K562 (cell line): ENCODE data around the gene TBX1. TPM values are rescaled to one million over a fixed set of nuclear protein-coding genes. Genes with fewer than 3 reads are reported as not detected.
A peak's percentile ranks its signal among the peaks of the same experiment; 100 is the strongest.

ENCODE experiments used
- BDP1 ChIP-seq: IDR thresholded peaks from 3 replicates; pipeline ENCODE4 v1.6.1; 2011; ENCODE audit not compliant: insufficient read length, insufficient read depth
- CEBPZ ChIP-seq: fragments of 150-350 bp; IDR thresholded peaks from 2 replicates; pipeline ENCODE4 v1.6.1; 2014; ENCODE audit warnings: low read depth, mild to moderate bottlenecking, low read length, borderline replicate concordance
- CREM ChIP-seq: IDR thresholded peaks from 2 replicates; pipeline ENCODE4 v1.6.1; 2014; ENCODE audit warnings: antibody characterized with exemption, low read depth
- E2F6 ChIP-seq, 2 experiments: IDR thresholded peaks; 2 replicates each; pipeline ENCODE4 v1.6.1; 2011; ENCODE audit warnings: borderline replicate concordance in 1 of 2, control low read depth in 1 of 2, low read depth in 1 of 2, low read length in 1 of 2, mild to moderate bottlenecking in 1 of 2, mixed read lengths in 1 of 2, moderate library complexity in 1 of 2; ENCODE audit not compliant: insufficient read depth in 1 of 2, insufficient read length in 1 of 2, poor library complexity in 1 of 2, severe bottlenecking in 1 of 2; ENCODE audit errors: extremely low read depth in 1 of 2
- ETS2 ChIP-seq: IDR thresholded peaks from 2 replicates; pipeline ENCODE4 v1.6.1; 2016; ENCODE audit warnings: borderline replicate concordance, missing genetic modification characterization, mild to moderate bottlenecking, moderate library complexity, missing compliant biosample characterization; ENCODE audit not compliant: poor library complexity, severe bottlenecking
- HDAC3 ChIP-seq: fragments of 450-650 bp; IDR thresholded peaks from 2 replicates; pipeline ENCODE4 v1.6.1; 2018; ENCODE audit warnings: borderline replicate concordance, mild to moderate bottlenecking, moderate library complexity; ENCODE audit not compliant: partially characterized antibody
- HNRNPK ChIP-seq: fragments of 200-400 bp; formaldehyde crosslinking; IDR thresholded peaks from one replicate; pipeline ENCODE4 v1.6.1; 2018; ENCODE audit warnings: mild to moderate bottlenecking, low read depth, low read length; ENCODE audit not compliant: poor library complexity, severe bottlenecking
- IFI16 ChIP-seq: fragments of 250-450 bp; sonication (Bioruptor Pico); IDR thresholded peaks from 2 replicates; pipeline ENCODE4 v2.1.2; 2022; ENCODE audit warnings: mild to moderate bottlenecking, inconsistent platforms
- PTBP1 ChIP-seq: fragments of 200-400 bp; formaldehyde crosslinking; IDR thresholded peaks from 2 replicates; pipeline ENCODE4 v1.6.1; 2017; ENCODE audit warnings: low read depth, low read length
- RB1 ChIP-seq: fragments of 450-650 bp; IDR thresholded peaks from 2 replicates; pipeline ENCODE4 v1.6.1; 2017; ENCODE audit warnings: low read depth, mild to moderate bottlenecking
- SAFB2 ChIP-seq: fragments of 200-400 bp; formaldehyde crosslinking; IDR thresholded peaks from 2 replicates; pipeline ENCODE4 v1.6.1; 2018; ENCODE audit warnings: borderline replicate concordance, low read length, low read depth, moderate library complexity; ENCODE audit not compliant: severe bottlenecking
- SIN3A ChIP-seq, 2 experiments: fragments of 150-350 bp in 1 of 2; IDR thresholded peaks; 2 replicates each; pipeline ENCODE4 v1.6.1; 2011 to 2016; ENCODE audit warnings: borderline replicate concordance in 2 of 2, low read depth in 2 of 2, low read length in 2 of 2, mild to moderate bottlenecking in 2 of 2, moderate library complexity in 2 of 2; ENCODE audit not compliant: control insufficient read depth in 1 of 2
- SMARCA5 ChIP-seq: fragments of 450-650 bp; IDR thresholded peaks from 2 replicates; pipeline ENCODE4 v1.6.1; 2016
- STAT5A ChIP-seq: IDR thresholded peaks from 2 replicates; pipeline ENCODE4 v1.6.1; 2012; ENCODE audit warnings: low read length, inconsistent platforms, borderline replicate concordance
- THRA ChIP-seq: fragments of 450-650 bp; IDR thresholded peaks from 2 replicates; pipeline ENCODE4 v1.6.1; 2017; ENCODE audit warnings: mild to moderate bottlenecking, moderate library complexity
- TSHZ1 ChIP-seq: fragments of 250-450 bp; sonication (Bioruptor Pico); IDR thresholded peaks from 2 replicates; pipeline ENCODE4 v1.4.0; 2020; ENCODE audit warnings: mild to moderate bottlenecking, moderate library complexity
- WHSC1 ChIP-seq: IDR thresholded peaks from one replicate; pipeline ENCODE4 v1.6.1; 2012; ENCODE audit warnings: low read length, control low read depth, inconsistent platforms
- ZNF561 ChIP-seq: fragments of 450-650 bp; formaldehyde crosslinking; conservative IDR thresholded peaks from 2 replicates; pipeline ENCODE4 v1.4.0; 2020; ENCODE audit warnings: mild to moderate bottlenecking, moderate library complexity
- ZNF77 ChIP-seq: fragments of 250-450 bp; sonication (Bioruptor Pico); IDR thresholded peaks from 2 replicates; pipeline ENCODE4 v1.5.0; 2020
- polyA plus RNA-seq, 8 experiments: library from polyadenylated mRNA; depleted of rRNA in 4 of 8; stranded (reverse) in 5 of 8; unstranded in 3 of 8; fragments of >200 nt; fragmentation: Nextera tagmentation in 2 of 8; fragmentation: Illumina TruSeq in 1 of 8; extraction: Ambion mirVana in 2 of 8; extraction: Trizol in 1 of 8; gene quantifications; 2 replicates each; pipeline versions ENCODE4 v1.2.1 to v1.2.3, GENCODE V29; 2011 to 2014; ENCODE audit warnings: inconsistent platforms in 1 of 8, missing spikeins in 1 of 8
- total RNA-seq, 7 experiments: library from RNA; depleted of rRNA in 6 of 7; stranded (reverse); fragments of >200 nt in 6 of 7; fragmentation: Illumina TruSeq in 2 of 7; extraction: Trizol in 2 of 7; gene quantifications; 2 replicates each; pipeline versions ENCODE4 v1.2.1 to v1.2.3, GENCODE V29; 2011 to 2021; ENCODE audit warnings: low replicate concordance in 1 of 7

TBX1 gene
- total and polyA plus RNA-seq, 9 of the 15 experiments (the other 6 are each of a cell fraction or from before 2014, with no cell fraction given) = 0.07 to 35.0 (median 3.9) TPM

- TF ChIP-seq WHSC1 = peak; percentile 89
- TF ChIP-seq TSHZ1 (CRISPR knock-in tag) = no peak
- TF ChIP-seq CREM = no peak
- TF ChIP-seq ETS2 (tag) = no peak
- TF ChIP-seq THRA = no peak
- 0 out of 4 replicates have a peak, but pooled peaks of 1 of the 2 experiments have one; percentile 35 for TF ChIP-seq SIN3A (IDR thresholded peaks at IDR 0.05; ENCODE audit: borderline replicate concordance in 2 of 2, control insufficient read depth in 1 of 2, low read depth in 2 of 2, low read length in 2 of 2)
- no peak for TF ChIP-seq RB1
- TF ChIP-seq IFI16 (CRISPR knock-in tag) = 0 out of 2 replicates have a peak, but pooled peaks have one; percentile 34
- no peak for TF ChIP-seq CEBPZ
- TF ChIP-seq SAFB2 = no peak
- no peak for TF ChIP-seq HDAC3
- no peak for TF ChIP-seq ZNF77 (CRISPR knock-in tag)
- TF ChIP-seq SMARCA5 = no peak
- TF ChIP-seq ZNF561 (CRISPR knock-in tag) = no peak
- no peak for TF ChIP-seq STAT5A
- TF ChIP-seq HNRNPK = no peak
- no peak for TF ChIP-seq PTBP1
- TF ChIP-seq E2F6 (IDR thresholded peaks at IDR 0.05; ENCODE audit: borderline replicate concordance in 1 of 2, extremely low read depth in 1 of 2, insufficient read depth in 1 of 2, insufficient read length in 1 of 2, low read depth in 1 of 2, low read length in 1 of 2, poor library complexity in 1 of 2, severe bottlenecking in 1 of 2) = no peak
- TF ChIP-seq BDP1 = no peak
These were observed 14.1 kb downstream of the TBX1 start (continued) for GRCh38 chr22:19774628-19775027.
